ENCODE data around the gene LYPD1. TPM values are rescaled to one million over a fixed set of nuclear protein-coding genes. Genes with fewer than 3 reads are reported as not detected.

Gene LYPD1
- polyA plus RNA-seq, 1 experiment: 9.2 TPM

GRCh38 chr2:132659331-132659730 lies 10.7 kb downstream of the LYPD1 start:
- Histone ChIP-seq H3K27me3 (ENCODE audit: control insufficient read depth, insufficient read depth, low read length) (no peaks in the 10 kb centered on the region), H3K4me3 (ENCODE audit: low read depth, low read length) (no peak overlapping the region), H3K36me3 (ENCODE audit: control insufficient read depth, insufficient read depth, low read length) (no peaks in the 10 kb centered on the region)
- no peak for DNase-seq (ENCODE audit: low read depth)
- POLR2A ChIA-PET: no interaction called here
- CTCF ChIA-PET: interaction anchor here (1.0 to 2.7 kb wide), 5 partner anchors 8 to 510 kb away, joined by 3 to 7 read pairs (median 5); no protein-coding TSS in a partner anchor
- no peak for TF ChIP-seq CTCF (IDR thresholded peaks at IDR 0.05; ENCODE audit: insufficient read depth, low read depth, low read length)

DNA sequence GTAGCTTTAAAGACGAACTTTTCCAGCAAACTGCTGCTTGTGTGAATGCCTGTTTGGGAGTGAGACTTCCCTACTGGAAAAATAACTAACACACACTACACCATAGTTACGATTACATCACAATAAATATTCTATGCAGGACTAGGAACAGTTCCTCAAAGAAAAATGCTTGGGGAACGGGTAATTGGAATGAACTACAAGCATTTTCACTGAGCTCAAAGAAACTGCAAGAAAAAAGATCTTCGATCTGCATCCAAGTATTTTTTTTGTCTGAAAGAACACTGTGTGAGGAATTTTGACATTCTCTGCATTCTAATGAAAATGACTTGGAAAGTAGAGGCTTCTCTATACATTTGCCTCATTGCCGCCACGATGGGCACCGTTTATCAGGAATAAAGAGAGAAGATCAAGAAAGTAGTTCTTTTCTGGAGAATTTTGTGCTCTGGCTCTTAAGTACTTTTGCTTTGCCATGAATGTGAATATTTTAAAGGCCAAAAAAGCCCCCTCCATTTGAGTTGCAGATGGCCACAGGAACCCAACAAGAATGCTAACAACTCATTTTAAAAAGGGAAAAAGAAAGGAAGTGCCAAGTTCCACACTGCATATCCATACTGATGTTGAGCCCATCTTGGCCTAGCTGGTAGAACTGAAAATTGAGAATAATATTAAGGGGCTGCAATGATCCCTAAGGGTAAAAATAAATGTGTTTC lies 13.6 kb downstream of the LYPD1 start:
- POLR2A ChIA-PET: no interaction called here
- no peak for DNase-seq (ENCODE audit: low read depth)
- H3K4me3 ChIP-seq (ENCODE audit: low read depth, low read length): no peak overlapping the region
- H3K27me3 ChIP-seq (ENCODE audit: control insufficient read depth, insufficient read depth, low read length): no peaks in the 10 kb centered on the region
- H3K36me3 ChIP-seq (ENCODE audit: control insufficient read depth, insufficient read depth, low read length): no peaks in the 10 kb centered on the region
- CTCF ChIA-PET: interaction anchor here (0.6 to 1.6 kb wide), 3 partner anchors 109 to 1188 kb away, joined by 3 to 5 read pairs (median 4); no protein-coding TSS in a partner anchor
- no peak for TF ChIP-seq CTCF (IDR thresholded peaks at IDR 0.05; ENCODE audit: insufficient read depth, low read depth, low read length)

- Histone ChIP-seq H3K36me3 (ENCODE audit: control insufficient read depth, insufficient read depth, low read length) (no peaks in the 10 kb centered on the region), H3K4me3 (ENCODE audit: low read depth, low read length) (no peak overlapping the region), H3K27me3 (ENCODE audit: control insufficient read depth, insufficient read depth, low read length) (no peaks in the 10 kb centered on the region)
- POLR2A ChIA-PET: no interaction called here
- CTCF ChIA-PET: no interaction called here
- DNase-seq (ENCODE audit: low read depth): no peak
- no peak for TF ChIP-seq CTCF (IDR thresholded peaks at IDR 0.05; ENCODE audit: insufficient read depth, low read depth, low read length)
These were observed 15.0 kb downstream of the LYPD1 start for GRCh38 chr2:132654968-132655367.

- TF ChIP-seq CTCF (IDR thresholded peaks at IDR 0.05; ENCODE audit: insufficient read depth, low read depth, low read length): no peak
- H3K4me3 ChIP-seq (ENCODE audit: low read depth, low read length): no peak overlapping the region
- no peak for DNase-seq (ENCODE audit: low read depth)
- ChIA-PET CTCF (interaction anchor here (1.0 kb wide), 1 partner anchor 9 kb away, joined by 5 read pairs; no protein-coding TSS in a partner anchor), POLR2A (no interaction called here)
- no peaks in the 10 kb centered on the region for H3K27me3 ChIP-seq (ENCODE audit: control insufficient read depth, insufficient read depth, low read length)
- H3K36me3 ChIP-seq (ENCODE audit: control insufficient read depth, insufficient read depth, low read length): no peaks in the 10 kb centered on the region
These were observed 15.7 kb downstream of the LYPD1 start for GRCh38 chr2:132654335-132654734.

GRCh38 chr2:132652474-132652873 lies 17.5 kb downstream of the LYPD1 start:
- ChIA-PET CTCF (interaction anchor here (1.4 to 2.3 kb wide), 4 partner anchors 8 to 1192 kb away, joined by 4 to 9 read pairs (median 6); no protein-coding TSS in a partner anchor), POLR2A (no interaction called here)
- no peaks in the 10 kb centered on the region for H3K27me3 ChIP-seq (ENCODE audit: control insufficient read depth, insufficient read depth, low read length)
- DNase-seq (ENCODE audit: low read depth): no peak
- H3K4me3 ChIP-seq (ENCODE audit: low read depth, low read length): no peak overlapping the region
- TF ChIP-seq CTCF (IDR thresholded peaks at IDR 0.05; ENCODE audit: insufficient read depth, low read depth, low read length): no peak
- no peaks in the 10 kb centered on the region for H3K36me3 ChIP-seq (ENCODE audit: control insufficient read depth, insufficient read depth, low read length)
